Measurements from ENCODE around the gene ALKBH7.
A peak's percentile ranks its signal among the peaks of the same experiment; 100 is the strongest.
"Not testable (repeated sequence)": the region's sequence is repeated elsewhere in the genome, so short reads cannot be mapped to it uniquely, and the experiment has no call there.

The ALKBH7 gene

DNA sequence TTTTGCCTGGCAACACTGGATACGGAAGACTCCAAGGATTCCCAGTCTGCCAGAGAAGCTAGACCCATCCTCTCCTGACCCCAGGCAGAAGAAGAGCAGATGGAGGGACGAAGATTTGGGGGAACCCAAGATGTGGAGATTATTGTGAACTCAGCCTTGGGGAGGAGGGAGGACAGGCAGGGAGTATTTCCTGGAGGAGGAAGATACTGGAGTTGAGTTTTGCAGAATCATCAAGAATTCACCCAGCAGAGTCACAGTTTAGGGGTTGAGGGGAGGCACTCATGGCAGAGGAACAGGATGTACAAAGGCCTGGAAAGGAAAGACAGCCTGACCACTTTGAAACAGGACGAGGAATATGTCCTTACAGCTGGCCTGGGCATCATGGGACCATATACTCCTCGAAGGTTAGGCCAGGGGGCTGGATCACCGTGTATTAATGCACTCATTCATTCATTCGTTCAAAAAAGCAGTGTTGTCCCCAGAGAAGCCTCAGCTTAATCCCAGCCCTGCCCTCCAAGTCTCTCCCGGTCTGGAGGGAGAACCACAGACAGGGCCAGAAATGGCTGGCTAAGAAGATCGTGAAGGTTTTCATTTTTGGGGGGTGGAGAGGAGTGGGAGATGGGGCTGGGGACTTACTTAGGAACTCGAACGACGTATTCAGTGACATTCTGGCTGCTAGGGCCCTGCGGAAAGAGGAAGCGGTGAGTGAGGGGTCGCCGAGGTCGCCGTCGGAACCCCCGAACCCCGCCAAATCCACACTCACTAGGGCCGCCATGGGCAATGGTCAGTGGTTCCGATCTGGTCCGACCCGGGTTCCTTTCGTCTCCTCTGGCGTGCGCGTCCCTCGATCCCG lies 19.9 kb downstream of the ALKBH7 start:
- H3K4me3 ChIP-seq (ENCODE audit: low read depth, low read length) = peak overlapping the region; percentile 82
- no peak for DNase-seq (ENCODE audit: low read depth)
- TF ChIP-seq MYC (IDR thresholded peaks at IDR 0.05; ENCODE audit: low read depth, low read length) = no peak
- TF ChIP-seq POLR2A (IDR thresholded peaks at IDR 0.05; ENCODE audit: extremely low read depth, insufficient read length) = no peak
- TF ChIP-seq, protein P1, sequence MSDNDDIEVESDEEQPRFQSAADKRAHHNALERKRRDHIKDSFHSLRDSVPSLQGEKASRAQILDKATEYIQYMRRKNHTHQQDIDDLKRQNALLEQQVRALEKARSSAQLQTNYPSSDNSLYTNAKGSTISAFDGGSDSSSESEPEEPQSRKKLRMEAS (IDR thresholded peaks at IDR 0.05; ENCODE audit: low read depth, low read length) = no peak
- TF ChIP-seq, protein P2, sequence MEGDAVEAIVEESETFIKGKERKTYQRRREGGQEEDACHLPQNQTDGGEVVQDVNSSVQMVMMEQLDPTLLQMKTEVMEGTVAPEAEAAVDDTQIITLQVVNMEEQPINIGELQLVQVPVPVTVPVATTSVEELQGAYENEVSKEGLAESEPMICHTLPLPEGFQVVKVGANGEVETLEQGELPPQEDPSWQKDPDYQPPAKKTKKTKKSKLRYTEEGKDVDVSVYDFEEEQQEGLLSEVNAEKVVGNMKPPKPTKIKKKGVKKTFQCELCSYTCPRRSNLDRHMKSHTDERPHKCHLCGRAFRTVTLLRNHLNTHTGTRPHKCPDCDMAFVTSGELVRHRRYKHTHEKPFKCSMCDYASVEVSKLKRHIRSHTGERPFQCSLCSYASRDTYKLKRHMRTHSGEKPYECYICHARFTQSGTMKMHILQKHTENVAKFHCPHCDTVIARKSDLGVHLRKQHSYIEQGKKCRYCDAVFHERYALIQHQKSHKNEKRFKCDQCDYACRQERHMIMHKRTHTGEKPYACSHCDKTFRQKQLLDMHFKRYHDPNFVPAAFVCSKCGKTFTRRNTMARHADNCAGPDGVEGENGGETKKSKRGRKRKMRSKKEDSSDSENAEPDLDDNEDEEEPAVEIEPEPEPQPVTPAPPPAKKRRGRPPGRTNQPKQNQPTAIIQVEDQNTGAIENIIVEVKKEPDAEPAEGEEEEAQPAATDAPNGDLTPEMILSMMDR (IDR thresholded peaks at IDR 0.05; ENCODE audit: low read depth, low read length) = no peak

DNA sequence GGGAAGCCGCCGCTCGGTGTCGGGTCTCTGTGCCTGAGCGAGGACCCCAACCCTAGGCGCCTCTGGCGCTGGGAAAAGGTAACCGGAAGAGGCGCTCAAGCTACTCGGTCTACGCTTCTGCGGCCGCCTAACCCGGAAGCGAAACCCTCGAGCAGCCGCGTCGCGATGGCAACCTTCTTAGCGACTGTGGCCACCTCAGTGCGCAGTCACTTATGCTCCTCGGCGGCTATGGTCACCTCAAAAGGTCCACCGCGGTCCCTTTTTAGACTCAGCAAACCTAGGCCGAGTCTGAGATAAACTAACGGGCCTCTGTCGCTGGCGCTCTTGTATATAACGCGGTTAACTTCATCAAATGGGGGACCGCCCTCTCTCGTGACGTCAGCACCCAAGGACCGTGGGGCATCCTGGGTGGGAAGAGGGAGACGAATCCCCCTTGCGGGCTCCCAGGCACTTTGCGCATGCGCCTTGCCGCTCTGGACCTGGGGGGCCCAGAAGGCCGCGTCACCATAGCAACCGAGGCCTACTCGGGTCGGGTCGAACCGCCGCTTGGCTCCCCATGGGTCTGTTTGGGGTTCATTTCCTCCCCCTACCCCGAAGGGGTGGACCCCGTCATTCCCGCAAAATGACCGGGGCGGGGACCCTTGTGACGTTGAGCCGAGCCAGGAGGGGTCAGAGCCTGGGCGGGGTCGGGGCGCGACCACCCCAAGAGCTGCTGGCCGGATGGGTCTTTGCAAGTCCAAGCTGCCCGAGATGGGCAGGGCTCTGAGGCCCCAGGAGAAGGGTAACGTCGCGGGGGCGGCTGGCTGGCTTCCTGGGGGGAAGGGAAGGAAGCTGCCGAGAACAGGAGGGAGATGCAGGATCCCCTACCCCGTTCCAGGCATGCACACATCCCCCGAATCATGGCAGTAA lies 20.7 kb downstream of the ALKBH7 start, which contains the start of gene GTF2F1:
GTF2F1 (minus strand) TSS at position 91 of the 909 bp plus-strand sequence. CDS start 169 bp downstream, outside the sequence.
- peak; percentile 90 for DNase-seq (ENCODE audit: low read depth)
- peak; percentile 43 for TF ChIP-seq POLR2A (IDR thresholded peaks at IDR 0.05; ENCODE audit: extremely low read depth, insufficient read length)
- TF ChIP-seq, protein P1 (IDR thresholded peaks at IDR 0.05; ENCODE audit: low read depth, low read length) = peak; percentile 79
- TF ChIP-seq, protein P2 (IDR thresholded peaks at IDR 0.05; ENCODE audit: low read depth, low read length) = no peak
- TF ChIP-seq MYC (IDR thresholded peaks at IDR 0.05; ENCODE audit: low read depth, low read length) = peak; percentile 75
- peak within 1 kb of the TSS; percentile 82 for H3K4me3 ChIP-seq (ENCODE audit: low read depth, low read length)

DNA sequence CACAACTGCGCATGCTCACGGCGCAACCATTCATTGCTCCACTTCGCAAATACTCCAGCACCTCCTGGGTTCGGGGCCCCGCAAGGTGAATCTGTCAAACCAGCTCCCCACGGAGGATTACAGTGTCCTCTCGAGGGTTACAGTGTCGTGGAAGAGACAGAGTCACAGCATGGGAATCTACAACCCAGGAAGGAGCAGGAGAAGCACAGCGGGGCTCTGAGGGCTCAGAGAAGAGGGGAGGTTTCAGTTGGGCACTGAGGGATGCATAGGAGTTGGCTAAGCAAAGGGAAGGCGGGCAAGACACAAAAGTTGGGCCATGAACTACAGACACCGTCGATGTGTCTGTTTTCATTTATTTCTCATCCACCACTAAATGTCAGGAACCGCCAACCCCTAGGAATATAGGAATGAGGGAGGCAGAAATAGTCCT lies 21.4 kb downstream of the ALKBH7 start:
- H3K4me3 ChIP-seq (ENCODE audit: low read depth, low read length) = peak overlapping the region; percentile 82

DNA sequence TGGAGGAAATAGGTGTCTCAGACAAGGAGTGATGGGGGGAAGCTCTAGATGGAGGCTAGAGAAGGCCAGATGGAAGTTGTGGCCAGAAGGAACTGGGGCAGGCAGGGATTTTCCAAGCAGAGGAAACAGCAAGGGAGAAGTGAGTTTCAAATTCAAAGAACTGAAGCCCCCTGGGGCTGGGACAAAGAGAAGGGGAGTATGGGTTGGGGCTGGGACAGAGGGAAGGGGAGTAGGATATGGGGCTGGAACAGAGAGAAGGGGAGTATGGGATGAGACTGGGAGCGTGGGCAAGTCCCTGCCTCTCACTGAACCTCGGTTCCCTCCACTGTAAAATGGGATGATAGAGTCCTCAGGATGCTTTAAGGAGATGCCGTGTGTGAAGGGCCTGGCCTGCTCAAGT lies 22.2 kb downstream of the ALKBH7 start:
- no peak overlapping the region for H3K4me3 ChIP-seq (ENCODE audit: low read depth, low read length)
- TF ChIP-seq, protein P2 (IDR thresholded peaks at IDR 0.05; ENCODE audit: low read depth, low read length) = no peak
- TF ChIP-seq MYC (IDR thresholded peaks at IDR 0.05; ENCODE audit: low read depth, low read length) (no peak), POLR2A (IDR thresholded peaks at IDR 0.05; ENCODE audit: extremely low read depth, insufficient read length) (no peak)
- TF ChIP-seq, protein P1 (IDR thresholded peaks at IDR 0.05; ENCODE audit: low read depth, low read length) = no peak
- DNase-seq (ENCODE audit: low read depth) = no peak

More for the DNA sequence above, 21.4 kb downstream of the ALKBH7 start:
- no peak for DNase-seq (ENCODE audit: low read depth)
- TF ChIP-seq, protein P1 (IDR thresholded peaks at IDR 0.05; ENCODE audit: low read depth, low read length) = no peak
- TF ChIP-seq POLR2A (IDR thresholded peaks at IDR 0.05; ENCODE audit: extremely low read depth, insufficient read length) (no peak), MYC (IDR thresholded peaks at IDR 0.05; ENCODE audit: low read depth, low read length) (no peak)
- TF ChIP-seq, protein P2 (IDR thresholded peaks at IDR 0.05; ENCODE audit: low read depth, low read length) = no peak

DNA sequence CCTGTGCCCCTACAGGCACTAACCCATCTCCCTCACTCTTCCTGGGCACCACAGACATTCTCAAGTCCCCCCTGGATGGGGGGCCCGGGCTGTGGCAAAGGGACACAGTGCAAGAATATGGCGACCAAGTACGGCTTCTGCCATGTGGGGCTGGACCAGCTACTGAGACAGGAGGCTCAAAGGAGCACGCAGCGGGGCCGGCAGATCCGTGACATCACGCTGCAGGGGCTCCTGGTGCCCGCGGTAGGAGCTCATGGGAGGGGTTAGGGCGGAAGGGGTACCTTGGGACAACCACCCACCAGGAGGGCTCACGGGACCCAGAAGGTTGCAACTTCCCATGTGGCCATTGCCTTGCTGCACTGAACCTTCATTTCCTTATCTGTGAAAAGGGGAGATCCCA lies 23.7 kb downstream of the ALKBH7 start:
- DNase-seq (ENCODE audit: low read depth) = no peak
- TF ChIP-seq POLR2A (IDR thresholded peaks at IDR 0.05; ENCODE audit: extremely low read depth, insufficient read length) = no peak
- no peak for TF ChIP-seq MYC (IDR thresholded peaks at IDR 0.05; ENCODE audit: low read depth, low read length)
- TF ChIP-seq, protein P2 (IDR thresholded peaks at IDR 0.05; ENCODE audit: low read depth, low read length) = no peak
- TF ChIP-seq, protein P1 (IDR thresholded peaks at IDR 0.05; ENCODE audit: low read depth, low read length) = no peak

DNA sequence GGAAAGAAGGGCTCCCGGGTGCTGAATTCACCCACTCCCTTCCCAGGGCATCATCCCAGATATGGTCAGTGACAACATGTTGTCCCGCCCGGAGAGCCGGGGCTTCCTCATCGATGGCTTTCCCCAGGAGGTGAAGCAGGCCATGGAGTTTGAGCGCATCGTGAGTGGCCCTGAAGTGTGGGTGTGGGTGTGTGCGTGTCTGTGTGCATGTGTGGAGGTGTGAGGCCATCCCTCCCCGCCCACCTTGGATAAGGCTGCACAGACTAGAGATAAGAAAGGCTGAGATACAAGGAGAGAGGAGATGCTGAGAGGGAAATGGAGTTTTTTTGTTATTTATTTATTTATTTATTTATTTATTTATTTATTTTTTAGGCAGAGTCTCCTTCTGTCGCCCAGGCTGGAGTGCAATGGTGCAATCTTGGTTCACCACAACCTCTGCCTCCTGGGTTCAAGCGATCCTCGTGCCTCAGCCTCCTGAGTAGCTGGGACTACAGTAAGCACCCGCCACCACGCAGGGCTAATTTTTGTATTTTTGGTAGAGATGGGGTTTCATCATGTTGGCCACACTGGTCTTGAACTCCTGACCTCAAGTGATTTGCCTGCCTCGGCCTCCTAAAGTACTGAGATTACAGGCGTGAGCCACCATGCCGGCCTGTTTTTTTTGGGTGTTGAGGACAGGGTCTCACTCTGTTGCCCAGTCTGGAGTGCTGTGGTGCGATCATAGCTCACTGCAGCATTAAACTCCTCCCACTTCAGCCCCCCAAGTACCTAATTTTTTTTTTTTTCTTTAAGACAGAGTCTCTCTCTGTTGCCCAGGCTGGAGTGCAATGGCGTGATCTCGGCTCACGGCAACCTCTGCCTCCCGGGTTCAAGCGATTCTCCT lies 27.7 kb downstream of the ALKBH7 start:
- H3K4me3 ChIP-seq (ENCODE audit: low read depth, low read length); DNase-seq (ENCODE audit: low read depth): not testable (repeated sequence)

More for the DNA sequence above, 23.7 kb downstream of the ALKBH7 start:
- no peak overlapping the region for H3K4me3 ChIP-seq (ENCODE audit: low read depth, low read length)

Measured in NB4 (cell line).